IMR-90 (cell line): Measurements from ENCODE around the gene CIRBP. TPM values are rescaled to one million over a fixed set of nuclear protein-coding genes. Genes with fewer than 3 reads are reported as not detected.
"Not testable (repeated sequence)": the region's sequence is repeated elsewhere in the genome, so short reads cannot be mapped to it uniquely, and the experiment has no call there.

ENCODE experiments used
- ATAC-seq: fragments of 200-7000 bp; cut with Tn5 transposase; 2 replicates; pipeline ENCODE4 v1.9.1; 2020; ENCODE audit warnings: low read depth, mild to moderate bottlenecking, moderate library complexity
- BruUV-seq: library from RNA; stranded (reverse); fragments of 400-500 nt; replicated peaks from 2 replicates; lab custom pipeline; 2021; lab: Mats Ljungman, UMichigan
- CTCF ChIA-PET: fragments of 300-600 bp; formaldehyde crosslinking; extraction: SDS; loops from one replicate; lab custom pipeline; 2021; ENCODE audit warnings: antibody characterized with exemption; lab: Yijun Ruan, JAX
- POLR2A ChIA-PET: fragments of 300-600 bp; sonication (Branson Sonifier 250); formaldehyde crosslinking; loops from one replicate; lab custom pipeline; 2022; ENCODE audit warnings: antibody characterized with exemption; ENCODE audit not compliant: unreplicated experiment; lab: Charles Lee
- DNase-seq: peaks from one replicate; pipeline ENCODE4 v3.0.0; 2013
- H2AFZ ChIP-seq: replicated peaks from 2 replicates; pipeline ENCODE3; 2013; ENCODE audit warnings: low read length, mild to moderate bottlenecking; ENCODE audit not compliant: poor library complexity
- H2AK5ac ChIP-seq: 2 replicates; pipeline ENCODE4 v1.6.1; 2013; ENCODE audit warnings: low read depth, low read length, inconsistent platforms
- H2AK9ac ChIP-seq: replicated peaks from 2 replicates; pipeline ENCODE3; 2013; ENCODE audit warnings: mild to moderate bottlenecking, low read depth, low read length, moderate library complexity; ENCODE audit not compliant: poor library complexity
- H2BK120ac ChIP-seq: 2 replicates; pipeline ENCODE4 v1.6.1; 2013; ENCODE audit warnings: low read depth, low read length, inconsistent platforms
- H2BK15ac ChIP-seq: 3 replicates; pipeline ENCODE4 v1.6.1; 2013; ENCODE audit warnings: low read depth, low read length, inconsistent platforms
- H2BK20ac ChIP-seq: 2 replicates; pipeline ENCODE4 v1.6.1; 2013; ENCODE audit warnings: low read depth, mild to moderate bottlenecking, inconsistent platforms, low read length, moderate library complexity
- H2BK5ac ChIP-seq: 2 replicates; pipeline ENCODE4 v1.6.1; 2013; ENCODE audit warnings: mild to moderate bottlenecking, low read depth, low read length, inconsistent platforms; ENCODE audit not compliant: poor library complexity, severe bottlenecking
- H3K14ac ChIP-seq: replicated peaks from 2 replicates; pipeline ENCODE4 v1.6.1; 2013; ENCODE audit warnings: low read depth, low read length, inconsistent platforms
- H3K18ac ChIP-seq: 2 replicates; pipeline ENCODE4 v1.6.1; 2013; ENCODE audit warnings: low read depth, low read length, control low read depth
- H3K23ac ChIP-seq: 2 replicates; pipeline ENCODE4 v1.6.1; 2013; ENCODE audit warnings: low read depth, low read length, inconsistent platforms
- H3K27ac ChIP-seq: 2 replicates; pipeline ENCODE4 v1.5.1; 2013; ENCODE audit warnings: mild to moderate bottlenecking, control low read depth, low read length; ENCODE audit not compliant: insufficient read depth
- H3K27me3 ChIP-seq: 2 replicates; pipeline ENCODE4 v1.6.1; 2013; ENCODE audit warnings: low read length; ENCODE audit not compliant: control insufficient read depth, insufficient read depth
- H3K36me3 ChIP-seq: 2 replicates; pipeline ENCODE4 v1.6.1; 2013; ENCODE audit warnings: low read length, mixed read lengths; ENCODE audit not compliant: control insufficient read depth, insufficient read depth
- H3K4ac ChIP-seq: 2 replicates; pipeline ENCODE4 v1.6.1; 2013; ENCODE audit warnings: low read depth, low read length, inconsistent platforms
- H3K4me1 ChIP-seq: 2 replicates; pipeline ENCODE4 v1.6.1; 2013; ENCODE audit warnings: low read length, mixed read lengths; ENCODE audit not compliant: control insufficient read depth, insufficient read depth
- H3K4me2 ChIP-seq: 2 replicates; pipeline ENCODE4 v1.6.1; 2013; ENCODE audit warnings: low read depth, mild to moderate bottlenecking, control low read depth, low read length, moderate library complexity
- H3K4me3 ChIP-seq: 2 replicates; pipeline ENCODE4 v1.5.1; 2013; ENCODE audit warnings: low read depth, mild to moderate bottlenecking, control low read depth, low read length, moderate library complexity; ENCODE audit not compliant: insufficient read depth
- H3K56ac ChIP-seq: 2 replicates; pipeline ENCODE4 v1.6.1; 2013; ENCODE audit warnings: low read length, inconsistent platforms; ENCODE audit not compliant: insufficient read depth; ENCODE audit errors: extremely low read depth
- H3K79me1 ChIP-seq, 2 experiments: 2 replicates each; pipeline ENCODE4 v1.6.1; 2013; ENCODE audit warnings: low read length in 2 of 2, inconsistent platforms in 1 of 2, low read depth in 1 of 2
- H3K9ac ChIP-seq: 2 replicates; pipeline ENCODE4 v1.6.1; 2013; ENCODE audit warnings: low read depth, low read length, control low read depth
- H3K9me1 ChIP-seq: 2 replicates; pipeline ENCODE4 v1.6.1; 2013; ENCODE audit warnings: low read length, inconsistent platforms; ENCODE audit not compliant: insufficient read depth
- H3K9me3 ChIP-seq: 2 replicates; pipeline ENCODE4 v1.6.1; 2013; ENCODE audit warnings: low read length; ENCODE audit not compliant: control insufficient read depth, insufficient read depth
- H4K20me1 ChIP-seq: 2 replicates; pipeline ENCODE4 v1.6.1; 2013; ENCODE audit warnings: low read length, inconsistent platforms; ENCODE audit not compliant: insufficient read depth
- H4K5ac ChIP-seq: 2 replicates; pipeline ENCODE4 v1.6.1; 2013; ENCODE audit warnings: mild to moderate bottlenecking, low read depth, low read length, control low read depth
- H4K8ac ChIP-seq, 2 experiments: 2 replicates each; pipeline ENCODE4 v1.6.1; 2013; ENCODE audit warnings: low read depth in 2 of 2, low read length in 2 of 2, control low read depth in 1 of 2, inconsistent platforms in 1 of 2
- H4K91ac ChIP-seq: 2 replicates; pipeline ENCODE4 v1.6.1; 2013; ENCODE audit warnings: low read depth, low read length, inconsistent platforms; ENCODE audit not compliant: insufficient read depth
- WGBS, 2 experiments: methylation state at CpG; one replicate each; pipeline versions ENCODE4 v1.1.5 to v1.1.7; 2013; ENCODE audit warnings: missing lambda C conversion rate in 2 of 2; ENCODE audit not compliant: insufficient read length in 1 of 2; ENCODE audit errors: extremely low coverage in 2 of 2; 5-methylcytosine and 5-hydroxymethylcytosine counted together
- dilution Hi-C: fragments of 300-500 bp; cut with HindIII; formaldehyde crosslinking; loops from one replicate; pipeline ENCODE4 v1.14.3; 2018; ENCODE audit warnings: low sequenced_read_pairs; ENCODE audit not compliant: unreplicated experiment
- in situ Hi-C: fragments of 300-500 bp; cut with MboI; formaldehyde crosslinking; loops from 3 replicates; pipeline ENCODE4 v1.14.3; 2019; ENCODE audit warnings: low sequenced_read_pairs, inconsistent platforms, mixed read lengths
- intact Hi-C: fragments of 100-400 bp; cut with micrococcal nuclease; formaldehyde crosslinking; loops from 2 replicates; pipeline ENCODE4 v1.10.0; 2022
- polyA plus RNA-seq, 3 experiments: library from polyadenylated mRNA; depleted of rRNA; stranded (reverse); fragments of >200 nt; gene quantifications; 2 replicates each; pipeline ENCODE4 v1.2.3, GENCODE V29; 2012; ENCODE audit warnings: low replicate concordance in 1 of 3
- total RNA-seq: library from RNA; depleted of rRNA; stranded (reverse); fragments of >200 nt; gene quantifications from 2 replicates; pipeline ENCODE4 v1.2.3, GENCODE V29; 2012
- TF ChIP-seq, protein P1 (sequence below): conservative IDR thresholded peaks from 2 replicates; pipeline ENCODE4 v1.5.1; 2012; ENCODE audit warnings: mild to moderate bottlenecking, low read depth, low read length, improper control_type of control experiment

The CIRBP gene
- total and polyA plus RNA-seq, 2 of the 4 experiments (the other 2 are of a cell fraction), result 299 to 542 TPM

DNA sequence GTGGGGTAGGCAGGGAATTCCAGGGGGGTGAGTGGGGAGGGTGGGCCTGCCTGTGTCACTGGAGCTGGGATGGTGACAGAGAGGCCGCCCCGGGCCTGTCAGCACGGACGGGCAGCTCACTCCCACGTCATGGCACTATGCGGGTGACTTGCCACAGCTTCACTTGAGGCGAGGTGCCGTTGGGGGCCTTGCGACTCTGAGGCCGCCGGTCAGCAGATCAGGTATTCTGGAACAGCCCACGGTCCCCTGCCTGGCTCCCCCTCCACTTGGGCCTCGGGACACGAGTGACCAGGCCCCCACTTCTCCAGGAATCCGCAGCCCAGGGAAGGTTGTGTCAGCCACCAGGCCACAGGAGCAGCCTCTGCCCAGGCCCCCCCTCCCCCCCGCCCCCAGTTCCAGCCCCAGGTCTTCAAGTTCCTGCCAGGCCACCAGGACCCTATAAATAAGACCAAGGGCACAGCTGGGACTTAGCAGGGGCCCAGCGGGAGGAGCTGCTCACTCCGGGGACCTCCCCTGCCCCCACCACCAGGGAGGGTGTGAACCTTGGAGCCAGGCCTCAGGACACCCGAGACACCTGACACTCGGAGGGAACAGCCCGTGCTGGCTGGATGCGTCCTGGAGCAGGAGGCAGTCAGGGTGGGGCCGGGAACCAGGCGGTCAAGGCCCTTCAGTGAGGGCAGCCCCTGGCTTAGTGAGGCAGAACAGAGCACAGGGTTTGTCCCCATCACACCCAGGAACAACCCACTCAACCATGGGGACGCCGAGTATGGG, 23.5 kb upstream of the CIRBP start (continued):
- TF ChIP-seq, protein P1, sequence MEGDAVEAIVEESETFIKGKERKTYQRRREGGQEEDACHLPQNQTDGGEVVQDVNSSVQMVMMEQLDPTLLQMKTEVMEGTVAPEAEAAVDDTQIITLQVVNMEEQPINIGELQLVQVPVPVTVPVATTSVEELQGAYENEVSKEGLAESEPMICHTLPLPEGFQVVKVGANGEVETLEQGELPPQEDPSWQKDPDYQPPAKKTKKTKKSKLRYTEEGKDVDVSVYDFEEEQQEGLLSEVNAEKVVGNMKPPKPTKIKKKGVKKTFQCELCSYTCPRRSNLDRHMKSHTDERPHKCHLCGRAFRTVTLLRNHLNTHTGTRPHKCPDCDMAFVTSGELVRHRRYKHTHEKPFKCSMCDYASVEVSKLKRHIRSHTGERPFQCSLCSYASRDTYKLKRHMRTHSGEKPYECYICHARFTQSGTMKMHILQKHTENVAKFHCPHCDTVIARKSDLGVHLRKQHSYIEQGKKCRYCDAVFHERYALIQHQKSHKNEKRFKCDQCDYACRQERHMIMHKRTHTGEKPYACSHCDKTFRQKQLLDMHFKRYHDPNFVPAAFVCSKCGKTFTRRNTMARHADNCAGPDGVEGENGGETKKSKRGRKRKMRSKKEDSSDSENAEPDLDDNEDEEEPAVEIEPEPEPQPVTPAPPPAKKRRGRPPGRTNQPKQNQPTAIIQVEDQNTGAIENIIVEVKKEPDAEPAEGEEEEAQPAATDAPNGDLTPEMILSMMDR, result no peak

DNA sequence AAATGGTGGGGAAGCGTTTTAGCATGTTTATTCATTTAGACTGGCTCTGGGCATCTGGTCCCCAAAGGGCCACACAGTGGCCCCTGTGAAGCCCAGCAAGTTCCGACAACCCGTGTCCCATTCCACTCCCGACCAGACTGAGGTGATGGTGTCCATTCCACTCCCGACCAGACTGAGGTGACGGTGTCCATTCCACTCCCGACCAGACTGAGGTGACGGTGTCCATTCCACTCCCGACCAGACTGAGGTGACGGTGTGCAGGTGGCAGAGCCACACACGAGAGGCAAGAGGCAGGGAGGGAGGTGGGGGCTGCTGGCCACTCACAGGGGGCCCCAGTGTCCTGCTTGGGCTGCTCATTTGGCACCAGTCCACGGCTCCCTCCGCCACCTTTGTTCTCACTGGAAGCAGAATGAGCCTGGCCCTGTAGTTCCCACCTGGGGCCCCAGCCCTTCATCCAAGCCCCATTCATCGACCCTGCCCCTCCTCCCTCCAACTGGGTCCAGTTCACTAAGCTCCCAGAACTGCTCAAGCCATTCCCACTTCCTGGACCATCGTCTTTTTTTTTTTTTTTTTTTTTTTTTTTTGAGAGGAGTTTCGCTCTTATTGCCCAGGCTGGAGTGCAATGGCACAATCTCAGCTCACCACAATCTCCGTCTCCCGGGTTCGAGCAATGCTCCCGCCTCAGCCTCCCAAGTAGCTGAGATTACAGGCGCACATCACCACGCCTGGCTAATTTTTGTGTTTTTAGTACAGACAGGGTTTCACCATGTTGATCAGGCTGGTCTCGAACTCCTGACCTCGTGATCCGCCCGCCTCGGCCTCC, 22.7 kb upstream of the CIRBP start:
- Histone ChIP-seq H2AFZ (peak overlapping the region; percentile 51), H3K4me1 (peaks cover 19% of the 10 kb centered on the region), H4K20me1 (peaks cover 41% of the 10 kb centered on the region), H2AK5ac (peak overlapping the region; percentile 65), H2AK9ac (peak overlapping the region; percentile 78), H3K79me1 (peaks cover 4 to 54% of the 10 kb centered on the region in 2 experiments; a peak in 2 of 4 replicates)
- ATAC-seq, H3K4me3 ChIP-seq, H3K4me2 ChIP-seq, in situ Hi-C loops, H3K9me1 ChIP-seq, H3K23ac ChIP-seq, H3K4ac ChIP-seq, H3K36me3 ChIP-seq, H3K56ac ChIP-seq, H4K91ac ChIP-seq, H2BK5ac ChIP-seq, H3K27me3 ChIP-seq, H2BK15ac ChIP-seq, H3K14ac ChIP-seq, H4K8ac ChIP-seq, dilution Hi-C loops, BruUV-seq, intact Hi-C loops, H2BK120ac ChIP-seq, DNase-seq, H3K18ac ChIP-seq, H3K9me3 ChIP-seq, H4K5ac ChIP-seq, H2BK20ac ChIP-seq, H3K27ac ChIP-seq, H3K9ac ChIP-seq: not testable (repeated sequence)
- POLR2A ChIA-PET, result interaction anchor here (4.2 kb wide), 1 partner anchor 23 kb away, joined by 62 read pairs; the partner anchor contains the start of gene CIRBP
- WGBS, 2 experiments, result 87% methylated on average over 9 of the region's 27 CpGs; no CpG with 5 or more reads in 1 of the 2 experiments
- CTCF ChIA-PET, result interaction anchor here (0.9 kb wide), 1 partner anchor 20 kb away, joined by 4 read pairs; no protein-coding TSS in a partner anchor
